HTERT RPE-1 (cell line): ENCODE measurements around the gene KERA.
"Not testable (repeated sequence)": the region's sequence is repeated elsewhere in the genome, so short reads cannot be mapped to it uniquely, and the experiment has no call there.

Experiments used
- in situ Hi-C: fragments of 300-500 bp; cut with MboI; formaldehyde crosslinking; loops from 4 replicates; pipeline ENCODE4 v1.14.3; 2020; ENCODE audit warnings: low sequenced_read_pairs

Gene KERA, protein sequence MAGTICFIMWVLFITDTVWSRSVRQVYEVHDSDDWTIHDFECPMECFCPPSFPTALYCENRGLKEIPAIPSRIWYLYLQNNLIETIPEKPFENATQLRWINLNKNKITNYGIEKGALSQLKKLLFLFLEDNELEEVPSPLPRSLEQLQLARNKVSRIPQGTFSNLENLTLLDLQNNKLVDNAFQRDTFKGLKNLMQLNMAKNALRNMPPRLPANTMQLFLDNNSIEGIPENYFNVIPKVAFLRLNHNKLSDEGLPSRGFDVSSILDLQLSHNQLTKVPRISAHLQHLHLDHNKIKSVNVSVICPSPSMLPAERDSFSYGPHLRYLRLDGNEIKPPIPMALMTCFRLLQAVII

DNA sequence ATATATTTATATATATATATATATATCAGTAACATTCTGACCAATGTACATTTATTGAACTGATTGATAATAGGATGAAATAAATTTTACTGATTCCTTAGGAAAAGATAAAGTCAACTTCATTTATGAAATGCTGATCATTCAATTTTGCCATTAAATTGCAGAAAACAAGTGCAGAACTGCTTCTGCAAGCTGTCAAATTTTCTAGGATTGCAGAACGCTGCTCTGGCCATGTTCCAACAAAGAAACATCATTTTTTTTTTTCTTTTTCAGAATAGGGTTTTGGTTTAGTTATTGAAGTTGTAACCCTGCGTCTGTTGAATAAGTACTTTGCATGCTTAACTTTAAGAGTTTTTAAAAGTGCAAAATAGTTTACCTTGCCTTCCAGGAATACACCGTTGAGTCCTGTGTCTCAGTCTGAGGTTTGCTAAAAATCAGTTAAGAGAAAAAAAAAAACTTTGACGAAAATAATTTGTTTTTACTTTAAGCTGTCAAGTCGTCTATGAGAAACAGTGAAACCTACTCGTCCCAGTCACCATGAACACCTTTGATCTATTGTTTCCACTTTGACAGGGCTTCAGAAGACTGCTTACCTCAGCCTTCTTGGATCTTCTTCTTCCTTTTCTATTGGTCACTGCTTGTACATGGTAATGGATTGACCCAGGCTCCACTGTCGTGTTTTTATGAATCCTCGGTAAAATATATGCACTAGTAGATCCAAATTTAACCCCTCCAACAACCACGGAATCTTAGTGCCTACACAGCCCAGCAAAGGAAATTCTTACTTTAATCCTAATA lies at the start of gene KERA:
TSS of gene KERA (minus strand) at position 657 of the 798 bp plus-strand sequence. CDS start 1,743 bp downstream, outside the sequence.
- in situ Hi-C loops: no loop called here

DNA sequence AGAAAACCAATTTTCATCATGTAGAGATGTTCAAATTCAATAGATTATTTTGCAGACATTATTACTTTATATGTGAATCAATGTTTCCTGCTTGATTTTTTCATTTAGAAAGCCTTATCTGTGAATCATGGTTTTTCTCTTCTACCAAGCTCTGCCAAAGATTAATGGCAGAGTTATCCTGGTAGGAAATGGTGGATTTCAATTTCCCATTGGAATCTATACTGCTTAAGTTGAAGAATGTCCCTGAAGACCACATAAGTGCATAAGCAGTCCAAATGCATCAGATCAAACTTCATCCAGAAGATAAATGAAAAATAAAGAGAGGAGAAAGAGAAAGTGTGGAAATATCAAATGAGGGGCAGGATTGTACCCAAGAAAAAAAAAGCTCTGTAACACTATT lies 48.5 kb upstream of the KERA start:
- in situ Hi-C loops: no loop called here

DNA sequence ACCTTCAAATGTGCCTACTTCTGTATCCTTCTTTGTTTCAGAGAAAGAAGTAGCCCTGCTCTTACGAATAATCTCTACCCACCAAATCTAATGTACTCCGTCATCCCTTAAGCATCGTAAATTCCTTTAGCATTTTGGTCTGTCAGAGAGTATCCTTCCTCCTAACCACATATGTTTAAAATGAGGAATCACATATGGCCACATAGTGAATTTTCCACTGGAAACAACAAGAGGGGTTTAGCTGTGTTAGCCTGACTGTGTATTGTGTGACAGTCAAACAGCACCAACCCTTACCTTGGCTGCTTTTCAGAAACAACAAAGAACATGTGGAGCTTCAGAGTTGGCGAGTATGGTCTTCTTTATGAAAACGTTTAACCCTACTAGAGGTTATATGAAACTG lies 48.0 kb upstream of the KERA start:
- in situ Hi-C loops: no loop called here

DNA sequence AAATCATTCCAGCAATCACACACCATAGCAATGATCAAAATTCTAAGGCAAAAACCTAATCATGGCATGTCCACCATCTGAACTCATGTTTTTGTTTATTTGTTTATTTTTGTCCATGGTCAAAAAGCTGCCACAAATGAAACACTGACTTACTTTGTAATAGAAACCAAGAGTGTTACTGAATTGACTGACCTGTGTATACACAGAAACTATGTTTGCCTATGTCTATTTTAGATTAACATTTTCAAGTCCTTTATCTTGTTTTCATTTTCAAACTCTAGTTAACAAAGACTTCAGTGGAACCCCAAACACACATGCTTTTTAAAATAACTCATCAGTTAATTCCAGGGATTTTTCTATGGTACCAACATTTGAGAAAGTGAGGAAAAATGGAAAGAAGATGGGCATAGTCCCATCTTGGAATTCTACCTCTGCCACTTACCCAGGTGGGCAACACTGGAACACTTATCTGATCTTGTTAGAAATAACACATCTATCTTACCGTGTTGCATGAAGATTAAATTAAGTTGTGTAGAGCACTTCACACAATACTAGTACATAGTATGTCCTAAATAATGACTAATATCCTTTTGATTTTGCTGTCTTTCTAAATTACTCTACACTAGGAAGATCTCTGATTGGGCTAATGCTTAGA lies 47.1 kb upstream of the KERA start:
- in situ Hi-C loops: no loop called here

DNA sequence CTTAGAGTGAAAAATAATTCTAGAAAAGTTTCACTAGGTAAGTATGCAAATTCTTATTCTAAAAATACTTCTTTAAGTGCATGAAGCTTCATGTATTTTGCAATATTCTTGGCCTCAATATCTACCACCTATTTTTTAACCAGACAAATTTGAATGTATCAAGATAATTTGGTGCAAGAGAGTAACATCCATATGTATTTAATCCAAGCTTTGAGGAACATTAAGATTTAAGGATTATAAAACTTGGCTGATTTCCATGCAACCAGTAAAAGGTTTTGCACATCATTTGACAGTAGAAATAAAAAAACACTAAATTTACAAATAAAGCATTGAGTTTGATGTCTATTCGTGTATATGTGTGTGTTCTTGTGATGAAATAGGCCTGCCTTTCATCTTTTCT lies 45.8 kb upstream of the KERA start:
- in situ Hi-C loops: no loop called here

DNA sequence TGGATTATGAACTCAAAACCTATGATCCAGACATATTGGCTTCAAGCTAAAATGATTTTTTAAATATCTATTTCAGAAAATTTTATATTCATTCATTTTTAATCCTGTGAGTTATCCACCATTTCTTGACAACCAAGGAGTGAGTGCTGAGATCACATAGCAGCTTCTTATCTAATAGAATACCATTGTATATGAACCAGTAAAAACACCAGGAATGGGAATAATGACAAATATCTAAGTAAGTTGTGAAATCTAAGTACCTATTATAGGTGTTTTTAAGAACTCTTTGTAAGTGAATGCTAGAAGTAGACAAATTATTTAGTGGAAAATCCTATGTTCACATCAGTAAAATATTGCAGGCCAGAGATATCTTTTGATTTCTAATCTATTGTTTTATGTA lies 45.3 kb upstream of the KERA start:
- in situ Hi-C loops: no loop called here

DNA sequence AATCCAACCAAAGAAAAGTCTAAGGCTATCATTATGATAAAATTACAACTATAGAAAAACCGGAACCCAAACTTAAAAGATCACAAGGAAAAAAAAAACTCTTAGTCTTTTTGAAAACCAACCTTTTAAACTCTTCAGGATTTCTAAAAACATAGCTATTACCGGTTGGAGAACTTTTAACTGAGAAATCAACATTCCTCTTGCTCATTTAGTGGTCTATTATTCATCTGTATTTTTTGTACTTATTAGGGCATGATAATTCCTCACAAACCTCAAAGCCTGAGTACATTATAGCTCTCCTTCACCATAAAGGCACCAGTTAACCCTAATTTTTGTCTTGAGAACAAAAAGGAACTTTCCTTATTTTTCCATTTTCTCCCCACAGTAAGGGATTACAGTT lies 43.1 kb upstream of the KERA start:
- in situ Hi-C loops: no loop called here

DNA sequence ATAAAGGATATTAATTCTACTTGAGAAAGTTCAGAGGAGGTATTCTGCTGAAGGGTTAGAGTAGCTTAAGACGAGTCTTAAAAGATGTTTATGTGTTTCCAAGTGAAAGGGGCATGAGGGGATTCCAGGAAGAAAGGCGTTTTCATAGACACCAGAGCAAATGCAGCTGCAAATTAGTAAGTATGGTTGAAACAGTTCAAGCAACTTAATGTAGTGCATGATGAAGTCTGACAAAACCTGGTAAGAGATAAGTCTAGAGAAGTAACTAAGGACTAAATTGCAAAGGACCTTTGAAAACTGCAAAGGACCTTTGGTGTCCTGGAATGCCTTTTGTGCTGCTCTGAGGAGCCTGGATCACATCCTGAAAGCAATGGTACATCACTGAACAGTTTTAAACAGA lies 42.0 kb upstream of the KERA start:
- in situ Hi-C loops: no loop called here

DNA sequence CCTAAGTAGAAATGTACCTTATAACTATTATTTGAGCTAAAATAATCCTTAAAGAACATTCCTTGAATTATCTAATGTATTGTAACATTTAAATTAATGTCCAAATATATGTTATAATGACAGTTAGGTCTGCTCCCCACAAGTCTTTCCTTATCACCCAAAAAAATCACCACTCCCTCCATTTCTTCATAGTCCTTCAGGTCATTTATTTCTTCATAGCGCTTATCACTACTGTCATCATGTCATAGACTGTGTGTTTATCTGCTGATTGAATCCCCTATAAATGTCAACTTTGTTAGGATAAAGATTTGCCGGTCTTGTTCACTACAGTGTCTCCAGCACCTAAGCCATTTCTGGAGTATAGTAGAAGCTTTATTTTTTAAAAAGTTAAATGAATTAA lies 41.5 kb upstream of the KERA start:
- in situ Hi-C loops: no loop called here

DNA sequence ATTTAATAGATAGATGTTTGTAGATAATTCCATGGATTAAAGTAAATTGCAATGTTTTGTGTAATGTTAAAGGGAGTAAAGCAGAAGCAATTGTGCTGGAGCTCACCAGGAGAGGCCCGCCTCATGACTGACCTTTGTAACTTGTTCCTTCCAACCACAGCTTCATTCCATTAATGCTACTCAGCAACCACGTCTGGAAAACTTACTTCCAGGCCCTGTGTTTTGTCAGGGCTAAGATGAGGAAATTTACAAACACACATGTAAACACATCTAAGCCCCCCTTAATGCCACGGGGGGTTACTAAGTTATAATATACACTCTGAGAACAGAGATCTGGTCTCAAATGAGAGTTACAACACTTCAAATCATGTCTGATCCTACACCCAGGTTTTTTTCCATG lies 41.1 kb upstream of the KERA start:
- in situ Hi-C loops: no loop called here

DNA sequence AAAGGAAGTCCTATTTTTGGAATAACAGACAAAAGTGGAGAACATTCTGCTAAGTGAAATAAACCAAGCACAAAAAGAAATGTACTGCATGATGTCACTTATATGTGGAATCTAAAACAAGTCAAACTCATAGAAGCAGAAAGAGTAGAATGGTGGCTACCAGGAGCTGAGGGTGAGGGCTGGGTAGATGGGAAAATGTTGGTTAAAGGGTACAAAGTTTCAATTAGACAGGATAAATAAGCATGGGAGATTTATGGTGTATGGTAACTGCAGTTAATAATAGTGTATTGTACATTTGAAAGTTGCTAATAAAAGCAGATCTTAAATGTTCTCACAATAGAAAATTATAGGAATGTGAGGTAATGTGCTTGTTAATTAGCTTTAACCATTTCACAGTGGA lies 40.6 kb upstream of the KERA start:
- in situ Hi-C loops: no loop called here

DNA sequence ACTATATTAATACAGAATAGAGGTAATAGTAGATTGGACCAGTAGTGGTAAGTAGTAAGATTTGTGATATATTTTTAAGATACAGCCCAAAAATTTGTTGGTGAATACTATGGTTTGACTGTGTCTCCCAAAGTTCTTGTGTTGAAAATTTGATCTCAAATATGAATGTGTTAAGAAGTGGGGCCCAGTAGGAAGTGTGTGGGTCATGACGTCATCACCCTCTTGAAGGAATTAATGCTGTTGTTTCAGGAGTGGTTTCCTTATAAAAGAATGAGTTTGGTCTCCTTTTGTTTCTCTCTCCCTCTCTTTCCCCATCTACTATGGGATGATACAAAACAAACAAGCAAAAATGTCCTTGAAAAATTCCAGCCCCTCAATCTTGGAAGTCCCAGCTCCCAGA lies 37.1 kb upstream of the KERA start:
- in situ Hi-C loops: no loop called here

DNA sequence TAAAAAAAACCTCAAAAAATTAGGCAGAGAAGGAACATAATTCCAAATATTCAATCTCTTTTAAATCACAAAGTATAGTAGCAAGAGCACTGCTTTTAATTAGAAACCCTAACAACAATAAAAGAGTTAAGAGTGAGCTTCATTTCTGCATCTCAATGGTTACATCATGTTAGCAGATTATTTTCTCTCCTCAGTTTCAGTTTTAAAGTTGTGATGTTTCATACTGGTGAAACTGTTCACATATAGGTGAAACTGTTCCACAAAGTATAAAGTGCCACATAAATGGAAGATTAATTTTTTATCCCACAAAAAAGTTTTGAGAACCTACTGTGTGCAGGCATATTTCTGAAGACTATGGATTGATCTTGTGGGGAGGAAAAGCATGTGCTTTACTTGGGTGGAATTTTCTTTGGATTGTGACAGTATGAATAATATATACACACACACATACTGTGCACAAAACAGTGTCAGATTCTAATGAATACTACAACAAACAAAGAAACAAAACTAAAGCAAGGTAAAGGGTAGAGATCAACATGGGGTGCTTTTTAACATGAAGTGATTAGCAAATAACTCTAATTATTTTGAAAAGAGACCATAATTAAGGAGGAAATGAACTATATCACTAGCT lies 36.3 kb upstream of the KERA start:
- in situ Hi-C loops: no loop called here

DNA sequence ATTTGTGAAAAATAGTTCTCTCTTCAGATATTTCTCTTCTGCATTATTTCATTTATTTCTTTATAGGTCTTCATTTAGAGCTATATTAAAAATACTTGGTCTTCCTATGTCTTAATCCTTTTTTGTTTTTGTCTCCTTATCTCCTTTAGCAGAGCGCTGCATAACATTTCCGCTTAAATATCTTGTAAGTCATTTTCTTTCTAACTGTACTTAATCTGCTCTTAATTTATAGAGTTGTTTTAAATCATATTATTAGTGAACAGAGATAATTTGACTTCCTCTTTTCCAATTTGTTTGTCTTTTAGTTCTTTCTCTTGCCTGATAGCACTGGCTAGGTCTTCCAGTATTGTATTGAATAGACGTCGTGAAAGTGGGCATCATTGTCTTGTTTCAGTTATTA lies 35.5 kb upstream of the KERA start:
- in situ Hi-C loops: no loop called here

DNA sequence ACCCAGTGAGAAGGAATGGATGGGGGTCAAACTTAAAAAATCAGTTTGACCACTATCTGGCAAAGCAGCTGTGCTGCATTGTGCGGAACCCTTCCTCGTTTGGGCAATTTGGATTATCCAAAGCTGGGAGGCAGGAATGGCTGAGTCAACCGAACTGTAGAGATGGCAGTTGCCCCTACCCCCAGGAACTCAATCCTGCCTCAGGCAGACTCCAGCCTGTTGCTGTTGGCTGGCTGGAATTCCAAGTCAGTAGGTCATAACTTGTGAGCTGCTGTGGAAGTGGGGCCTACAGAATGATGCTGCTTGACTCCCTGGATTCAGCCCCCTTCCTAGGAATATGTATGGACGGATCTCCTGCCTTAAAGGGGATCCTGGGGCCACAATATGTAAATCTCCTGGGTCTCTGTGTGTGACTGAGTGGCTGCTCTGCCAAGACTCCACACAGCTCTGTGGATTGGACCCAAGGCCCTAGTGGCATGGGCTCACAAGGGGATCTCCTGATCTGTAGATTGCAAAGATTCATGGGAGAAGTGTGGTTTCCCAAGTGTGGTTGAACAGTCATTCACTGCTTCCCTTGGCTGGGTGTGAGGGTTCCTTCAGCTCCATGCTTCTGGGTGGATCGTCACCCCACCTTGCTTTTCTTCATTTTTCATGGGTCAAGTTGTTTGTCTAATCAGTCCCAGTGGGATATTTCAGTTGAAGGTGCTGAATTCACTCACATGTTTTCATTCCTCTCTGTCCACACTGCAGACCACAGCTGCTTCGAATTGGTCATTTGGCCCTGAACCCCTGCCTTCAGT lies 34.3 kb upstream of the KERA start:
- in situ Hi-C loops: no loop called here

DNA sequence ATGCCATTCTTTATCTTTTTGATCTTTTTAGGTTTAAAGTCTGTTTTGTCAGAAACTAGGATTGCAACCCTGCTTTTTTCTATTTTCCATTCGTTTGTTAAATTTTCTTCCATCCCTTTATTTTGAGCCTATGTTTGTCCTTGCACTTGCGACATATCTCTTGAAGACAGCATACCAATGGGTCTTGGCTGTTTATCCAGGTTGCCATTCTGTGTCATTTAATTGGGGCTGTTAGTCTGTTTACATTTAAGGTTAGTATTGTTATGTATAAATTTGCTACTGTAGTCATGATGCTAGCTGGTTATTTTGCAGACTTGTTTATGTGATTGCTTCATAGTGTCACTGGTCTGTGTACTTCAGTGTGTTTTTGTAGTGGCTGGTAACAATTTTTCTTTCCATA lies 32.1 kb upstream of the KERA start:
- in situ Hi-C loops: not testable (repeated sequence)

DNA sequence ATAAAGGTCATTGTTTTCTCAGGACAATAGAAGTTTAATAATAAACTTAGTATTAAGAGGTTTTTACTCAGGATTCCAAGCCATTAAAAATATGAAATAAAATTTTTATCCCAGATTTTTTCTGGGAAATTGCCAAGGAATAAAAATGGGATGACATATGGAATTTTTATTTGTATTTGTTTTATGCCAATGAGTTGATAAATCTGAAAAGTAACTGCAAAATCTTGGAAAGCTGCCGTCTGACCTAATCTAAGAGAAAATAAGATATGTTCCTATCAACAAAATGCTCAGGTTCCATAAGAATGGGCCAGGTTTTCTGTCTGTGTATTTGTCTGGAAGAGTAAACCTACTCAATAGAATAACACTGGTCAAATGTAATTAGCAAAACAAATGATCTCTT lies 22.2 kb upstream of the KERA start:
- in situ Hi-C loops: no loop called here

DNA sequence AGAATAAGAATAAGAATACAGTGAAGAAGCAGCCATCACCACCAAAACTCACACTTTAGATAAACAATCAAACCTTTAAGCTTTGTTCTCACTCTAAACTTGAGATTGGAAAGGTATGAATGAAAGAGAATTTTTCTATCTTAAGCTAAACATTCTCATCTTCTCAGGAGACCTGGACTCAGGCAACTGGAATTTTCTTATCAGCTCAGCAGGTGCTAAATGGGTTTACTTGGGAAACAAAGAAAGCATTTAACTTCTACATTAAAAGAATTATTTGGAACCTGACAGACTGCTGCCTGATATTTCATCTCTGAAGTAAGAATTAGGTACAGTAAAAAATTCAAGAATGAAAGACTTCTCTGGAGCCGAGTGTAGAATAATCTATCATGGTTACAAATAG lies 20.7 kb upstream of the KERA start:
- in situ Hi-C loops: no loop called here

DNA sequence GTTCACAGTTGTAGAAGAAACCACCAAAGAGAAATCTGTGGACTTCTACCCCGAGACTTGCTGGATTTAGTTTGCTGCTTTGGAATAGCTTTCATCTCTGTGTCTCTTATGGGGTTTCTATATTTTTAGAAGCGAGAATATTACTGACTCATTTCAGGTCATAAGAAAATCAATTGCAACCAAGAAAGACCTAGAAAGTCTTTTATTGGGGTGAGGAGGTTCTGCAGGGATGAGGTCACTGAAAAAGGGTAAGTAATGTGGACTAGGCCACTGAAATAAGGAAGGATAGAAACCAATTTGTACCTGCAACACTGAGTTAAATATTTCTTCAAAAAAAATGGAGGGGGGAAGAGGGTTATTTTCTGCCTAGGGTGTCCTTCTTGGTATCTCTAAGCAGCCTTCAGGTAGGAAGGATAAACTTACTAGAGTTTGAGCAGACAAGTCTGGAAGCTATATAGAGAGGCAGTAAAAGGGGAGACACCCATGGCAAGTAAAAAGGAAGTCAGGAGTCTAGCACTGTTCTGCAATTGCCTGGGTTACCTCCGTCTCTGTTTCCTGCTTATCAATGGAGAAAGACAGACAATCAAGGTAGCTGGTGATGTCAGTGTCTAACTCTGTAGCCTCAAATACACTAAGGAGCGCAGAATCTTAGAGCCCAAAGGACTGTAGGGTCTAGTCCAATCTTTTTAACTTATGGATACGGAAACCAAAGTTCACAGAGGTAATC lies 19.6 kb upstream of the KERA start:
- in situ Hi-C loops: no loop called here

DNA sequence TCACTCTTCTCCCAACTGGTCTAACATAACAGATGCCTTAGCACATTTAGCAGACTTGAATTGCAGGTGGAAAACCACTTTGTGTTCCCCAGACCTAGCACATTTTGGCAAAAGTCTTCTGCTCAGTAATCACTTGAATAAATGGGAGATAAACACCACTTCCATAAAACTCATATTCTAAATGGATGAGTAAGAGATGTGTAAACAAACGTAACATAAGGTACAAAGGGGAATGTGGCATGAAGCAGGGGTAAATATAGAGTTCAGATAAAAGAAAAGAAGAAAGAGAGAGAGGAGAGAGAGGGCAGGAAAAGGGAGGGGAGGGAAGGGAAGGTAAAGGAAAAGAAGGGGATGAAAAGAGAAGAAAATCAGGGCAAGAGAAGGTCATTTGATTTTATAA lies 17.0 kb upstream of the KERA start:
- in situ Hi-C loops: no loop called here
